ENCODE measurements around the gene IL1F10.

The IL1F10 gene

GRCh38 chr2:113058998-113059960, 8.5 kb upstream of the IL1F10 start, which contains the start of gene IL36RN:
IL36RN (plus strand) TSS chr2:113059198; CDS start chr2:113059439, 241 bp downstream.
- DNase-seq (ENCODE audit: low read depth), result no peak

- DNase-seq (ENCODE audit: low read depth), result no peak
Measured at GRCh38 chr2:113060396-113060795, 7.4 kb upstream of the IL1F10 start.

- DNase-seq (ENCODE audit: low read depth), result no peak
Measured at GRCh38 chr2:113060796-113061195, 7.0 kb upstream of the IL1F10 start.

- no peak for DNase-seq (ENCODE audit: low read depth)
Measured at GRCh38 chr2:113061241-113061640, 6.5 kb upstream of the IL1F10 start.

- DNase-seq (ENCODE audit: low read depth), result no peak
Measured at GRCh38 chr2:113061896-113062770, 5.6 kb upstream of the IL1F10 start.

GRCh38 chr2:113064281-113064680, 3.5 kb upstream of the IL1F10 start:
- DNase-seq (ENCODE audit: low read depth), result no peak

GRCh38 chr2:113064898-113065297, 2.9 kb upstream of the IL1F10 start:
- DNase-seq (ENCODE audit: low read depth), result no peak

GRCh38 chr2:113068249-113068648, 479 bp downstream of the IL1F10 start:
- no peak for DNase-seq (ENCODE audit: low read depth)

GRCh38 chr2:113068706-113069485, 1.1 kb downstream of the IL1F10 start:
- DNase-seq (ENCODE audit: low read depth), result no peak

GRCh38 chr2:113069676-113070605, 2.2 kb downstream of the IL1F10 start:
- no peak for DNase-seq (ENCODE audit: low read depth)

- no peak for DNase-seq (ENCODE audit: low read depth)
Measured at GRCh38 chr2:113070606-113070975, 2.8 kb downstream of the IL1F10 start.

GRCh38 chr2:113072584-113072983, 4.8 kb downstream of the IL1F10 start:
- no peak for DNase-seq (ENCODE audit: low read depth)

- DNase-seq (ENCODE audit: low read depth), result no peak
Measured at GRCh38 chr2:113073325-113073834, 5.6 kb downstream of the IL1F10 start.

- no peak for DNase-seq (ENCODE audit: low read depth)
Measured at GRCh38 chr2:113075030-113075429, 7.3 kb downstream of the IL1F10 start.

- no peak for DNase-seq (ENCODE audit: low read depth)
Measured at GRCh38 chr2:113075600-113075999, 7.8 kb downstream of the IL1F10 start.

- DNase-seq (ENCODE audit: low read depth), result no peak
Measured at GRCh38 chr2:113076954-113077669, 9.3 kb downstream of the IL1F10 start.

GRCh38 chr2:113077921-113078320, 10.2 kb downstream of the IL1F10 start:
- DNase-seq (ENCODE audit: low read depth), result no peak

- DNase-seq (ENCODE audit: low read depth), result no peak
Measured at GRCh38 chr2:113078350-113078839, 10.6 kb downstream of the IL1F10 start.

- no peak for DNase-seq (ENCODE audit: low read depth)
Measured at GRCh38 chr2:113079131-113079530, 11.4 kb downstream of the IL1F10 start.

GRCh38 chr2:113080134-113080533, 12.4 kb downstream of the IL1F10 start:
- DNase-seq (ENCODE audit: low read depth), result no peak
